BJ (cell line): ENCODE results near the gene PACS1. TPM values are rescaled to one million over a fixed set of nuclear protein-coding genes. Genes with fewer than 3 reads are reported as not detected.
"Not testable (repeated sequence)": the region's sequence is repeated elsewhere in the genome, so short reads cannot be mapped to it uniquely, and the experiment has no call there.

Experiments
- CTCF ChIA-PET: fragments of 350-600 bp; formaldehyde crosslinking; extraction: SDS; loops from one replicate; lab custom pipeline; 2021; ENCODE audit warnings: antibody characterized with exemption, inconsistent platforms; lab: Yijun Ruan, JAX
- POLR2A ChIA-PET: fragments of 300-600 bp; sonication (Branson Sonifier 250); formaldehyde crosslinking; extraction: SDS; loops from one replicate; lab custom pipeline; 2021; ENCODE audit warnings: antibody characterized with exemption; lab: Charles Lee
- DNase-seq: peaks from one replicate; pipeline ENCODE4 v3.0.0-alpha.2; 2011; ENCODE audit warnings: low read depth
- H3K27me3 ChIP-seq: 2 replicates; pipeline ENCODE4 v1.6.0; 2011; ENCODE audit warnings: low read length; ENCODE audit not compliant: control insufficient read depth, insufficient read depth
- H3K36me3 ChIP-seq: 2 replicates; pipeline ENCODE4 v1.5.1; 2011; ENCODE audit warnings: low read length; ENCODE audit not compliant: control insufficient read depth, insufficient read depth
- H3K4me3 ChIP-seq: 2 replicates; pipeline ENCODE4 v1.5.1; 2011; ENCODE audit warnings: low read depth, mild to moderate bottlenecking, control low read depth, low read length
- polyA plus RNA-seq: library from polyadenylated mRNA; depleted of rRNA; stranded (reverse); fragments of >200 nt; gene quantifications from 2 replicates; pipeline ENCODE4 v1.2.3, GENCODE V29; 2011
- TF ChIP-seq, protein P1 (sequence below): IDR thresholded peaks from 2 replicates; pipeline ENCODE4 v1.5.1; 2011; ENCODE audit warnings: low read depth, mild to moderate bottlenecking, control low read depth, inconsistent platforms, low read length, moderate library complexity; ENCODE audit not compliant: insufficient read depth

PACS1 gene
- polyA plus RNA-seq, 1 experiment: 34.3 TPM

DNA sequence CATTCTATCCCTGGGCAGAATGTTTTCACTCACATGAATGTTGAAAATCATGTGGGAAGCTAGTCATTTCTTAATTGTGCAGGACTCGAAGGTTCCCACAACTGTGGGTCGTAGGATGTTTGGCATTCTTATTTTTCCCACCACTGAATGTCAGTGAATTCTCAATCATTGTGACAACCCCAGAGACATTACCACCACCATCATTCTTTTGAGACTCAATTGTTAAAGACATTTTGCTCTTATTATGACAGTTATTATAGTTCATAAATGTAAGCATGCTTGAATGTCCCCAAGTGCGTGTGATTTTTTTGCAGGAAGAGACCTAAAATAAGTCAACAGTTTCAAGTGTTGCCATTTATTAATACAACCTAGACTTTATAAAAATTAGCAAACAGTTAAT is 19.0 kb downstream of the PACS1 start:
- TF ChIP-seq, protein P1, sequence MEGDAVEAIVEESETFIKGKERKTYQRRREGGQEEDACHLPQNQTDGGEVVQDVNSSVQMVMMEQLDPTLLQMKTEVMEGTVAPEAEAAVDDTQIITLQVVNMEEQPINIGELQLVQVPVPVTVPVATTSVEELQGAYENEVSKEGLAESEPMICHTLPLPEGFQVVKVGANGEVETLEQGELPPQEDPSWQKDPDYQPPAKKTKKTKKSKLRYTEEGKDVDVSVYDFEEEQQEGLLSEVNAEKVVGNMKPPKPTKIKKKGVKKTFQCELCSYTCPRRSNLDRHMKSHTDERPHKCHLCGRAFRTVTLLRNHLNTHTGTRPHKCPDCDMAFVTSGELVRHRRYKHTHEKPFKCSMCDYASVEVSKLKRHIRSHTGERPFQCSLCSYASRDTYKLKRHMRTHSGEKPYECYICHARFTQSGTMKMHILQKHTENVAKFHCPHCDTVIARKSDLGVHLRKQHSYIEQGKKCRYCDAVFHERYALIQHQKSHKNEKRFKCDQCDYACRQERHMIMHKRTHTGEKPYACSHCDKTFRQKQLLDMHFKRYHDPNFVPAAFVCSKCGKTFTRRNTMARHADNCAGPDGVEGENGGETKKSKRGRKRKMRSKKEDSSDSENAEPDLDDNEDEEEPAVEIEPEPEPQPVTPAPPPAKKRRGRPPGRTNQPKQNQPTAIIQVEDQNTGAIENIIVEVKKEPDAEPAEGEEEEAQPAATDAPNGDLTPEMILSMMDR: no peak
- DNase-seq: no peak
- CTCF ChIA-PET: interaction anchor here (1.7 kb wide), 1 partner anchor 21 kb away, joined by 5 read pairs; no protein-coding TSS in a partner anchor

DNA sequence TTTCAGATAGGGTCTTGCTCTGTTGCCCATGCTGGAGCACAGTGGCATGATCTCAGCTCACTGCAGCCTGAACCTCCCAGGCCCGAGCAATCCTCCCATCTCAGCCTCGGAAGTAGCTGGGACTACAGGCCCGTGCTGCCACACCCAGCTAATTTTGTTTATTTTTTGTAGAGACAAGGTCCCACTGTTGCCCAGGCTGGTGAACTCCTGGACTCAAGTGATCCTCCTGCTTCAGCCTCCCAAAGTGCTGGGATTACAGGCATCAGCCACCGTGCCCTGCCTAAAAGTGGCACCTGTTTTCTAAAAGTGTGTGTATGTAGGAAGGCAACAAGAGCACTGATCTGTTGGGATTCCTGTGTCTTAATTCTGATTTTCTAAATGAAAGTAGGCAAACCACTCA is 20.2 kb downstream of the PACS1 start:
- no peaks in the 10 kb centered on the region for H3K27me3 ChIP-seq
- no peaks in the 10 kb centered on the region for H3K36me3 ChIP-seq
- ChIA-PET POLR2A (no interaction called here), CTCF (interaction anchor here (1.7 kb wide), 1 partner anchor 22 kb away, joined by 5 read pairs; no protein-coding TSS in a partner anchor)
- TF ChIP-seq, protein P1: no peak
- no peak for DNase-seq
- no peak overlapping the region for H3K4me3 ChIP-seq

More for the DNA sequence above, 19.0 kb downstream of the PACS1 start:
- Histone ChIP-seq H3K36me3 (no peaks in the 10 kb centered on the region), H3K4me3 (no peak overlapping the region), H3K27me3 (no peaks in the 10 kb centered on the region)
- POLR2A ChIA-PET: no interaction called here

DNA sequence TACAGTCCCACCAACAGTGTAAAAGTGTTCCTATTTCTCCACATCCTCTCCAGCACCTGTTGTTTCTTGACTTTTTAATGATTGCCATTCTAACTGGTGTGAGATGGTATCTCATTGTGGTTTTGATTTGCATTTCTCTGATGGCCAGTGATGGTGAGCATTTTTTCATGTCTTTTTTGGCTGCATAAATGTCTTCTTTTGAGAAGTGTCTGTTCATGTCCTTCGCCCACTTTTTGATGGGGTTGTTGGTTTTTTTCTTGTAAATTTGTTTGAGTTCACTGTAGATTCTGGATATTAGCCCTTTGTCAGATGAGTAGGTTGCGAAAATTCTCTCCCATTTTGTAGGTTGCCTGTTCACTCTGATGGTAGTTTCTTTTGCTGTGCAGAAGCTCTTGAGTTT is 22.1 kb downstream of the PACS1 start:
- POLR2A ChIA-PET, H3K36me3 ChIP-seq, H3K4me3 ChIP-seq, H3K27me3 ChIP-seq, DNase-seq, CTCF ChIA-PET: not testable (repeated sequence)

DNA sequence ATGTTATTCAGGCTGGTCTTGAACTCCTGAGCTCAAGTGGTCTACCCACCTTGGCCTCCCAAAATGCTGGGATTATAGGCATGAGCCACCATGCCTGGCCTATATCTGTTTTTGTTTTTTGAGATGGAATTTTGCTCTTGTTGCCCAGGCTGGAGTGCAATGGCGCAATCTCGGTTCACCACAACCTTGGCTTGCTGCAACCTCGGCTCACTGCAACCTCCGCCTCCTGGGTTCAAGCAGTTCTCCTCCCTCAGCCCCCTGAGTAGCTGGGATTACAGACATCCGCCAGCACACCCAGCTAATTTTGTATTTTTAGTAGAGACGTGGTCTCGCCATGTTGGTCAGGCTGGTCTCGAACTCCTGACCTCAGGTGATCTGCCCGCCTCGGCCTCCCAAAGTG is 29.7 kb downstream of the PACS1 start:
- DNase-seq, POLR2A ChIA-PET, H3K27me3 ChIP-seq, H3K36me3 ChIP-seq, CTCF ChIA-PET, H3K4me3 ChIP-seq: not testable (repeated sequence)

DNA sequence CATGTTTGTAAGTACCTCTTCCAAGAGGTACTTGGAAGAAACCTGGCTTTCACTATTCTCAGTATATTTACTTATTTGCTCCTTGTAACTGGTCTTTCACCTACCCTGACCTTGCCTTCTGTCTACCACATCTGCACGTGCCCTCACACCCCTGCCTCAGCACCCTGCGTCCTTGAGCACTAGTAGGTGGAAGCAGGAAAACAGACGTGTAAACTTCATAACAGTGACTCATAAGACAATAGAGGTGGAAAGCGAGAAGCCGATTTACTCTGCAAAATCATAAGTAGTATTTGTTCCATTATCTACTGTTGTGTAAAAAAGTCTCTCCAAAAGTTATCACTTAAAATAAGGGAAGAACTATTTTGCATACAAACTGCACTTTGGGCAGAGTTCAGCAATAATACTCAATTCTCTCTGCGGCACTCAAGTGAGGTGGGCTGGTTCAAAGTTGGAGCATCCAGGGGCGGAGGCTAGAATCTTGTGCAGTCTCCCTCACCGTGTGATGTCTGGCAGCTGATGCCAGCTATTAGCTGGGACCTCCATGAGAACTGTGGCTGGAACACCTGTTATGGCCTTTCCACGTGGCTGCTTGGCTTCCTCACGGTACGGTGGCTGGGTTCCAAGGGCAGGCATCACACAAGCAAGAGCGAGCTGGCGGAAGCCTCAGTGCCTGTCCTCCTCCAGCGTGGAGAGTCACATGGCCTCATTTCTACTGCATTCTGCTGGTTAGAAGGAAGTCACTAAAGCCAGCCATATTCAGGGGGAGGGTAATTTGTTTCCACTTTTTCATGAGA is 30.4 kb downstream of the PACS1 start:
- DNase-seq: no peak
- H3K27me3 ChIP-seq: no peaks in the 10 kb centered on the region
- ChIA-PET POLR2A (no interaction called here), CTCF (no interaction called here)
- no peaks in the 10 kb centered on the region for H3K36me3 ChIP-seq
- TF ChIP-seq, protein P1: no peak
- H3K4me3 ChIP-seq: no peak overlapping the region

DNA sequence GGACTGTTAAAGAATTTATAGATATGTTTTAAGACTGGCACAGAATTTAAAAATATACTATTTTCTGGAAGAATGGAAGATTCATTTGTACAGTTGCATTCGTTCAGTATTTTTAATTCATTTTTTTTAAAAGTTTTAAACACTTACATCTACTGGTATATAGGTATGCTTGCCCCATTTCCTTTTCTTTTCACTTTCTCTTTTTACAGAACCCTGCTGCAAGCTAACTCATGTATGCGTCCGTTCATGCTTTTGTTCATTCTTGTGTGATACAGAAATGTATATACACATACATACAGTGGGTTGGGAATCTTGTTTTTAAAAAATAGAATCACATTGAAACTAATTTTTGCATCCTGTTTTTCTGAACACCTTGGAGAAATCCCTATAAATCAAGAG is 31.0 kb downstream of the PACS1 start:
- ChIA-PET POLR2A (no interaction called here), CTCF (interaction anchor here (0.6 kb wide), 1 partner anchor 9 kb away, joined by 4 read pairs; no protein-coding TSS in a partner anchor)
- Histone ChIP-seq H3K27me3 (no peaks in the 10 kb centered on the region), H3K4me3 (no peak overlapping the region), H3K36me3 (no peaks in the 10 kb centered on the region)
- DNase-seq: no peak
- TF ChIP-seq, protein P1: no peak
